ENCODE measurements around the gene CRTAC1. TPM values are rescaled to one million over a fixed set of nuclear protein-coding genes. Genes with fewer than 3 reads are reported as not detected.

CRTAC1 gene
- total RNA-seq, 1 donor from 2014 or later, result 0.66 TPM

DNA sequence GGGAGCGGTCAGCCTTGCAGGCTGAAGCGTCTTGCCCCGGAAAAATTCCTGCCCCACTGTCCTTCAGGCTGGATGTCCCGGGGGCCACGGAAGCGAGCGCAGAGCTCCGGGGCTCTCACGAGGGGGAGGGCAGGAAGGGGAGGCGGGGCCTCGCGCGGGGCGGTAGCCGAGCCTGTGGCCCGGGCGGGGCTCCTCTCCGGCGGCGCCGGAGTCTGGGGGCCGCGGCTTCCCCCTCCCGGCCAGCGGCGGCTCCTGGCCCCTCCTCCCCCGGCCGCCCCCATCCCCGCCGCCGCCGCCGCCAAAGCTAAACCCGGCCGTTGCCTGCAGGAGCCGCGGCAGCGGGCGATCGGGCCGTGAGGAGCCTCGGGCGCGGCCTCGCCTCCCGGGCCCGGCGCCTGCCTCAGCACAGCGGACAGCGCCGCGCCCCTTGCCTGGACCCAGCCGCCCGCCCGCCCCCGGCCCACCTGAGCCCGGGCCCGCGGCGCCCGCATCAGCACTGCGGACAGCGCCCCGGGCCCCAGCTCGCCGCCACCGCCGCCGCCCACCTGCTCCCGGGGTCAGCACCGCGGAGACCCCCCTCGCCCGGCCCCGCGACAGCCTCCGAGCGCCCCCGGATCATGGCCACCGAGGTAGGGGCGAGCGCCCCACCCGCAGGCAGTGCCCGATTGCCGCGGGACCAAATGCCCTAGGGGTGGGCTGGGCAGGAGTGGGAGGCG lies 180.6 kb downstream of the CRTAC1 start, which contains the start of gene GOLGA7B:
TSS of gene GOLGA7B (plus strand) at position 157 of the 716 bp plus-strand sequence. CDS start at position 618, 461 bp downstream.
- Histone ChIP-seq H3K4me1 (ENCODE audit: insufficient read depth, low read length) (no peaks in the 10 kb centered on the region), H3K4me3 (ENCODE audit: insufficient read depth, low read depth, low read length) (peak within 1 kb of the TSS; percentile 33), H3K4me2 (ENCODE audit: low read length) (peak within 1 kb of the TSS; percentile 79), H3K27ac (ENCODE audit: low read depth, low read length) (no peak within 1 kb of the TSS), H4K20me1 (ENCODE audit: insufficient read depth, low read length) (no peaks in the 10 kb centered on the region), H3K27me3 (ENCODE audit: insufficient read depth, low read length) (peaks cover 43% of the 10 kb centered on the region), H3K9ac (ENCODE audit: low read length) (no peak within 1 kb of the TSS), H3K36me3 (ENCODE audit: insufficient read depth, low read length) (no peaks in the 10 kb centered on the region), H3K79me2 (ENCODE audit: insufficient read depth, low read length) (no peaks in the 10 kb centered on the region), H3K9me3 (ENCODE audit: insufficient read depth, low read depth, low read length) (no peaks in the 10 kb centered on the region), H2AFZ (ENCODE audit: low read depth, low read length) (no peak within 1 kb of the TSS)
- no peaks in the 10 kb centered on the region for H3K4me1 Mint-ChIP-seq (ENCODE audit: low read depth, unreplicated experiment)
- no peak within 1 kb of the TSS for H3K27ac Mint-ChIP-seq (ENCODE audit: unreplicated experiment)
- peak within 1 kb of the TSS; percentile 67 for H3K4me3 Mint-ChIP-seq (ENCODE audit: unreplicated experiment)
- H3K9me3 Mint-ChIP-seq (ENCODE audit: unreplicated experiment), result no peaks in the 10 kb centered on the region
- H3K27me3 Mint-ChIP-seq (ENCODE audit: low read depth, unreplicated experiment), result peaks cover 52% of the 10 kb centered on the region
- DNase-seq (ENCODE audit: low read depth) (no peak), FAIRE-seq (no peak)
- H3K36me3 Mint-ChIP-seq (ENCODE audit: low read depth, unreplicated experiment), result no peaks in the 10 kb centered on the region
- no peak for TF ChIP-seq EZH2 (IDR thresholded peaks at IDR 0.05; ENCODE audit: insufficient read depth, low read length)
- no peak for TF ChIP-seq CTCF (IDR thresholded peaks at IDR 0.05; ENCODE audit: insufficient read depth, low read depth, low read length)

GRCh38 chr10:97849103-97849686 lies 181.2 kb downstream of the CRTAC1 start:
- peak overlapping the region; percentile 33 for H3K4me3 ChIP-seq (ENCODE audit: insufficient read depth, low read depth, low read length)
- DNase-seq (ENCODE audit: low read depth), result no peak
- H2AFZ ChIP-seq (ENCODE audit: low read depth, low read length), result no peak overlapping the region
- no peaks in the 10 kb centered on the region for H3K9me3 ChIP-seq (ENCODE audit: insufficient read depth, low read depth, low read length)
- peaks cover 41% of the 10 kb centered on the region for H3K27me3 ChIP-seq (ENCODE audit: insufficient read depth, low read length)
- no peaks in the 10 kb centered on the region for H3K4me1 ChIP-seq (ENCODE audit: insufficient read depth, low read length)
- no peak overlapping the region for H3K27ac ChIP-seq (ENCODE audit: low read depth, low read length)
- no peaks in the 10 kb centered on the region for H3K36me3 ChIP-seq (ENCODE audit: insufficient read depth, low read length)
- no peak overlapping the region for H3K27ac Mint-ChIP-seq (ENCODE audit: unreplicated experiment)
- no peaks in the 10 kb centered on the region for H3K79me2 ChIP-seq (ENCODE audit: insufficient read depth, low read length)
- no peaks in the 10 kb centered on the region for H3K36me3 Mint-ChIP-seq (ENCODE audit: low read depth, unreplicated experiment)
- H3K4me3 Mint-ChIP-seq (ENCODE audit: unreplicated experiment), result peak overlapping the region; percentile 67
- no peaks in the 10 kb centered on the region for H4K20me1 ChIP-seq (ENCODE audit: insufficient read depth, low read length)
- FAIRE-seq, result no peak
- no peak for TF ChIP-seq CTCF (IDR thresholded peaks at IDR 0.05; ENCODE audit: insufficient read depth, low read depth, low read length)
- TF ChIP-seq EZH2 (IDR thresholded peaks at IDR 0.05; ENCODE audit: insufficient read depth, low read length), result no peak
- H3K27me3 Mint-ChIP-seq (ENCODE audit: low read depth, unreplicated experiment), result peaks cover 46% of the 10 kb centered on the region
- H3K9ac ChIP-seq (ENCODE audit: low read length), result no peak overlapping the region
- H3K4me1 Mint-ChIP-seq (ENCODE audit: low read depth, unreplicated experiment), result no peaks in the 10 kb centered on the region
- no peaks in the 10 kb centered on the region for H3K9me3 Mint-ChIP-seq (ENCODE audit: unreplicated experiment)
- H3K4me2 ChIP-seq (ENCODE audit: low read length), result peak overlapping the region; percentile 79

- Mint-ChIP-seq H3K27ac (ENCODE audit: unreplicated experiment) (no peak overlapping the region), H3K4me1 (ENCODE audit: low read depth, unreplicated experiment) (peaks cover 21% of the 10 kb centered on the region)
Observed at GRCh38 chr10:97844678-97845077, 185.7 kb downstream of the CRTAC1 start.

More at GRCh38 chr10:97844678-97845077, 185.7 kb downstream of the CRTAC1 start:
- peaks cover 10% of the 10 kb centered on the region for H3K27me3 Mint-ChIP-seq (ENCODE audit: low read depth, unreplicated experiment)
- peaks cover 11% of the 10 kb centered on the region for H3K4me1 ChIP-seq (ENCODE audit: insufficient read depth, low read length)
- no peaks in the 10 kb centered on the region for H3K79me2 ChIP-seq (ENCODE audit: insufficient read depth, low read length)
- H3K4me3 Mint-ChIP-seq (ENCODE audit: unreplicated experiment), result no peak overlapping the region
- no peaks in the 10 kb centered on the region for H3K36me3 Mint-ChIP-seq (ENCODE audit: low read depth, unreplicated experiment)
- TF ChIP-seq CTCF (IDR thresholded peaks at IDR 0.05; ENCODE audit: insufficient read depth, low read depth, low read length) (no peak), EZH2 (IDR thresholded peaks at IDR 0.05; ENCODE audit: insufficient read depth, low read length) (no peak)
- no peak overlapping the region for H3K4me2 ChIP-seq (ENCODE audit: low read length)
- no peaks in the 10 kb centered on the region for H4K20me1 ChIP-seq (ENCODE audit: insufficient read depth, low read length)
- no peak for FAIRE-seq
- no peak overlapping the region for H2AFZ ChIP-seq (ENCODE audit: low read depth, low read length)
- peaks cover 12% of the 10 kb centered on the region for H3K27me3 ChIP-seq (ENCODE audit: insufficient read depth, low read length)
- H3K9me3 Mint-ChIP-seq (ENCODE audit: unreplicated experiment), result peaks cover 2% of the 10 kb centered on the region
- no peak overlapping the region for H3K4me3 ChIP-seq (ENCODE audit: insufficient read depth, low read depth, low read length)
- no peak for DNase-seq (ENCODE audit: low read depth)
- no peaks in the 10 kb centered on the region for H3K36me3 ChIP-seq (ENCODE audit: insufficient read depth, low read length)
- H3K9ac ChIP-seq (ENCODE audit: low read length), result no peak overlapping the region
- no peaks in the 10 kb centered on the region for H3K9me3 ChIP-seq (ENCODE audit: insufficient read depth, low read depth, low read length)
- H3K27ac ChIP-seq (ENCODE audit: low read depth, low read length), result no peak overlapping the region

Data from astrocyte (in vitro differentiated cells and primary cell).